Fibroblast of lung (primary cell): ENCODE measurements around the gene EMSY. TPM values are rescaled to one million over a fixed set of nuclear protein-coding genes. Genes with fewer than 3 reads are reported as not detected.
A peak's percentile ranks its signal among the peaks of the same experiment; 100 is the strongest.

ENCODE experiments used
- DNase-seq, 2 donors: peaks; one replicate each; pipeline versions ENCODE4 v3.0.0 to v3.0.0-alpha.2; 2010; ENCODE audit warnings: low read depth in 2 of 2
- H2AFZ ChIP-seq: 2 replicates; pipeline ENCODE4 v1.5.1; 2012; ENCODE audit warnings: low read length, control low read depth, inconsistent platforms
- H3K27ac ChIP-seq: 2 replicates; pipeline ENCODE4 v1.5.1; 2011; ENCODE audit warnings: low read length, control low read depth; ENCODE audit not compliant: insufficient read depth
- H3K27me3 ChIP-seq: 2 replicates; pipeline ENCODE4 v1.5.1; 2011; ENCODE audit warnings: mild to moderate bottlenecking, low read length; ENCODE audit not compliant: control insufficient read depth, insufficient read depth
- H3K36me3 ChIP-seq: 2 replicates; pipeline ENCODE4 v1.5.1; 2011; ENCODE audit warnings: low read length; ENCODE audit not compliant: control insufficient read depth, insufficient read depth
- H3K4me1 ChIP-seq: 2 replicates; pipeline ENCODE4 v1.5.1; 2011; ENCODE audit warnings: low read length; ENCODE audit not compliant: control insufficient read depth, insufficient read depth; ENCODE audit errors: extremely low read depth
- H3K4me2 ChIP-seq: 2 replicates; pipeline ENCODE4 v1.5.1; 2011; ENCODE audit warnings: low read length, control low read depth; ENCODE audit not compliant: insufficient read depth; ENCODE audit errors: extremely low read depth
- H3K4me3 ChIP-seq, 4 experiments: fragments of 200-600 bp in 1 of 4; sonication (generic) in 1 of 4; replicated peaks in 1 of 4; 2 replicates each; pipeline ENCODE4 v1.5.1; 2011 to 2016; ENCODE audit warnings: low read length in 4 of 4, low read depth in 3 of 4, mild to moderate bottlenecking in 3 of 4, control low read depth in 2 of 4, inconsistent platforms in 1 of 4, mixed read lengths in 1 of 4; ENCODE audit not compliant: insufficient read depth in 1 of 4; ENCODE audit errors: control extremely low read depth in 1 of 4
- H3K79me2 ChIP-seq: 2 replicates; pipeline ENCODE4 v1.5.1; 2012; ENCODE audit warnings: mild to moderate bottlenecking, low read length, inconsistent platforms; ENCODE audit not compliant: control insufficient read depth, insufficient read depth
- H3K9ac ChIP-seq: 2 replicates; pipeline ENCODE4 v1.5.1; 2011; ENCODE audit warnings: mild to moderate bottlenecking, low read length, control low read depth; ENCODE audit not compliant: insufficient read depth
- H3K9me3 ChIP-seq: 2 replicates; pipeline ENCODE4 v1.5.1; 2012; ENCODE audit warnings: low read depth, low read length; ENCODE audit not compliant: control insufficient read depth, insufficient read depth
- H4K20me1 ChIP-seq: 2 replicates; pipeline ENCODE4 v1.5.1; 2011; ENCODE audit warnings: low read length; ENCODE audit not compliant: control insufficient read depth, insufficient read depth; ENCODE audit errors: extremely low read depth
- EZH2 ChIP-seq: IDR thresholded peaks from 2 replicates; pipeline ENCODE4 v1.5.1; 2012; ENCODE audit warnings: low read length, control low read depth, mild to moderate bottlenecking; ENCODE audit errors: missing control alignments
- polyA plus RNA-seq, 2 donors: library from polyadenylated mRNA; depleted of rRNA in 1 of 2; stranded (reverse) in 1 of 2; unstranded in 1 of 2; fragments of >200 nt; gene quantifications; 2 replicates each; pipeline ENCODE4 v1.2.1, GENCODE V29; 2011 to 2012; ENCODE audit warnings: missing spikeins in 1 of 2
- total RNA-seq: library from RNA; depleted of rRNA; stranded (reverse); fragments of >200 nt; gene quantifications from 2 replicates; pipeline ENCODE4 v1.2.1, GENCODE V29; 2014
- TF ChIP-seq, protein P1 (sequence below), 2 donors: IDR thresholded peaks in 1 of 2; conservative IDR thresholded peaks in 1 of 2; 1 replicate in 1 of 2; 2 replicates in 1 of 2; pipeline ENCODE4 v1.5.1; 2011 to 2012; ENCODE audit warnings: low read length in 2 of 2, control low read depth in 1 of 2, inconsistent platforms in 1 of 2, low read depth in 1 of 2, mild to moderate bottlenecking in 1 of 2

Gene EMSY
- total and polyA plus RNA-seq, 2 donors (not counting 1 experiment from before 2014, with no cell fraction given) = 11.9 to 14.2 TPM

DNA sequence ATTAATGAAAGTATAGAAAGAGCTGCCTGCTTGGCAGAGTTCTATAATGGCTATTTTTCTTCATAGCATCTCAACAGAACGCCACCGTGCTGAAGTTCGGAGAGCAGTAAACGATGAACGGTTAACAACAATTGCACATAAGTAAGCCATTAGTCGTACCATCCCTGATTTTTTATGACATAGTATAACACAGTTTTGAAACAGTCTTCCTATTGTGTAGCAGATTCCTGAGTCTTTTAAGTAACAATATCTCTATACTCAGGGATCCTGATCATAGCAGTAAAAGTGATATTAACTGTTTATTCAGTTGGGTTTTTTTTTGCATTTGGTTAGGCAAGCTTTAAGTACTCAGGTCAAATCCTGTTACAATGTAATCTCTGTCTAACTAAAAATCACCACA, 8.4 kb downstream of the EMSY start:
- Histone ChIP-seq H3K27ac (no peak overlapping the region), H3K79me2 (no peaks in the 10 kb centered on the region), H3K4me2 (no peak overlapping the region), H3K9me3 (no peaks in the 10 kb centered on the region), H3K36me3 (peaks cover 2% of the 10 kb centered on the region), H3K9ac (no peak overlapping the region), H3K4me3 (no peak overlapping the region), H2AFZ (no peak overlapping the region), H3K4me1 (peaks cover 7% of the 10 kb centered on the region), H4K20me1 (no peaks in the 10 kb centered on the region), H3K27me3 (no peaks in the 10 kb centered on the region)
- no peak for DNase-seq
- TF ChIP-seq EZH2 = no peak
- TF ChIP-seq, protein P1, sequence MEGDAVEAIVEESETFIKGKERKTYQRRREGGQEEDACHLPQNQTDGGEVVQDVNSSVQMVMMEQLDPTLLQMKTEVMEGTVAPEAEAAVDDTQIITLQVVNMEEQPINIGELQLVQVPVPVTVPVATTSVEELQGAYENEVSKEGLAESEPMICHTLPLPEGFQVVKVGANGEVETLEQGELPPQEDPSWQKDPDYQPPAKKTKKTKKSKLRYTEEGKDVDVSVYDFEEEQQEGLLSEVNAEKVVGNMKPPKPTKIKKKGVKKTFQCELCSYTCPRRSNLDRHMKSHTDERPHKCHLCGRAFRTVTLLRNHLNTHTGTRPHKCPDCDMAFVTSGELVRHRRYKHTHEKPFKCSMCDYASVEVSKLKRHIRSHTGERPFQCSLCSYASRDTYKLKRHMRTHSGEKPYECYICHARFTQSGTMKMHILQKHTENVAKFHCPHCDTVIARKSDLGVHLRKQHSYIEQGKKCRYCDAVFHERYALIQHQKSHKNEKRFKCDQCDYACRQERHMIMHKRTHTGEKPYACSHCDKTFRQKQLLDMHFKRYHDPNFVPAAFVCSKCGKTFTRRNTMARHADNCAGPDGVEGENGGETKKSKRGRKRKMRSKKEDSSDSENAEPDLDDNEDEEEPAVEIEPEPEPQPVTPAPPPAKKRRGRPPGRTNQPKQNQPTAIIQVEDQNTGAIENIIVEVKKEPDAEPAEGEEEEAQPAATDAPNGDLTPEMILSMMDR (conservative IDR thresholded peaks at IDR 0.05 in 1 of 2, IDR thresholded peaks at IDR 0.05 in 1 of 2; ENCODE audit: low read depth in 1 of 2, low read length in 2 of 2) = no peak

DNA sequence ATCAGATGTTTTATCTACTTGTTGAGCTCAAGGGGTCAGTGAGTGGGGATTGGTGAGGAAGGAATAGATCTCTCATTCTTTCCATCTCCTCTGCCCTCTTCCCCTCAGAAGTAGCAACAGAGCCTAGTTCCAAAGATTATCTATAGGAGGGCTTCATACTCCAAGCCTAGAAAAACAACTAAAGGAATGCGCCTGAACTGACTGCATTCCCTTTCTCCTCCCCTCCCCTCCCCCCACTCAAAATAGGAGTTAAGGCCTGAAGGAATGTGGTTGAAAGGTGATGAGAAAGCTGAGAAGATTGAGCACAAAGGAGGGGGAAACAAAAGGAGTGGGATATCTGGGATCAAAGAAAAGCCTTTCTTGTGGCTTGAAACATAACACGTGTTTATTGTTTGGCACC, 10.5 kb downstream of the EMSY start:
- DNase-seq = peak in 1 of 2 donors; percentile 52

DNA sequence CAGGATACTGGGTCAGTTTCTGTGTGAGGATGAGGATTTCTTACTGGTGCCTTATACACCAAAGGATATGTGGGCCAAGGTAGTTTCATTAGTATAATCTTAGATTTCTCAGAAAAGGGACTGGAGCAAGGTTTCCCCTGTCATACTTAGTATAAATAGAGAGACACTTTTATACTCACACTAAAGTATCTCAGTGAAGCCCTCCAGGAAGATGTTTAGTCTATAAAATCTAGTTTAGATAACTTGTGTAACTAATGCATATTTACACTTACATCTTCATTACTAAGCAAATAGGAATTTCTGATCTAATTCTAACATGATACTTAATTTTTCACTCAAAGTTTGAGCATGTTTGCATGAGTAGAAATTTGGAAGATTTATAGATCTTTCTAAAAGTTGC, 11.1 kb downstream of the EMSY start:
- Histone ChIP-seq H3K4me3 (no peak overlapping the region), H3K9me3 (no peaks in the 10 kb centered on the region), H3K79me2 (no peaks in the 10 kb centered on the region), H3K27me3 (no peaks in the 10 kb centered on the region), H3K9ac (no peak overlapping the region), H3K4me1 (peaks cover 8% of the 10 kb centered on the region), H3K27ac (no peak overlapping the region), H3K4me2 (peak overlapping the region; percentile 19), H2AFZ (no peak overlapping the region), H3K36me3 (peaks cover 4% of the 10 kb centered on the region), H4K20me1 (no peaks in the 10 kb centered on the region)
- TF ChIP-seq, protein P1 (conservative IDR thresholded peaks at IDR 0.05 in 1 of 2, IDR thresholded peaks at IDR 0.05 in 1 of 2; ENCODE audit: low read depth in 1 of 2, low read length in 2 of 2) = no peak
- no peak for TF ChIP-seq EZH2
- peak in 1 of 2 donors; percentile 12 for DNase-seq

More for the DNA sequence above, 10.5 kb downstream of the EMSY start:
- no peak overlapping the region for H3K4me2 ChIP-seq
- H4K20me1 ChIP-seq = no peaks in the 10 kb centered on the region
- no peaks in the 10 kb centered on the region for H3K79me2 ChIP-seq
- no peak overlapping the region for H3K9ac ChIP-seq
- no peaks in the 10 kb centered on the region for H3K9me3 ChIP-seq
- no peak overlapping the region for H2AFZ ChIP-seq
- H3K27ac ChIP-seq = no peak overlapping the region
- no peaks in the 10 kb centered on the region for H3K27me3 ChIP-seq
- H3K4me3 ChIP-seq = no peak overlapping the region
- H3K36me3 ChIP-seq = peaks cover 4% of the 10 kb centered on the region
- peaks cover 8% of the 10 kb centered on the region for H3K4me1 ChIP-seq
- TF ChIP-seq, protein P1 (conservative IDR thresholded peaks at IDR 0.05 in 1 of 2, IDR thresholded peaks at IDR 0.05 in 1 of 2; ENCODE audit: low read depth in 1 of 2, low read length in 2 of 2) = no peak
- no peak for TF ChIP-seq EZH2
